Measurements from ENCODE around the gene EFNA3. TPM values are rescaled to one million over a fixed set of nuclear protein-coding genes. Genes with fewer than 3 reads are reported as not detected.

The EFNA3 gene
- total and polyA plus RNA-seq, 2 donors (not counting 3 experiments of a cell fraction or from before 2014, with no cell fraction given) = 2.2 to 2.5 TPM

DNA sequence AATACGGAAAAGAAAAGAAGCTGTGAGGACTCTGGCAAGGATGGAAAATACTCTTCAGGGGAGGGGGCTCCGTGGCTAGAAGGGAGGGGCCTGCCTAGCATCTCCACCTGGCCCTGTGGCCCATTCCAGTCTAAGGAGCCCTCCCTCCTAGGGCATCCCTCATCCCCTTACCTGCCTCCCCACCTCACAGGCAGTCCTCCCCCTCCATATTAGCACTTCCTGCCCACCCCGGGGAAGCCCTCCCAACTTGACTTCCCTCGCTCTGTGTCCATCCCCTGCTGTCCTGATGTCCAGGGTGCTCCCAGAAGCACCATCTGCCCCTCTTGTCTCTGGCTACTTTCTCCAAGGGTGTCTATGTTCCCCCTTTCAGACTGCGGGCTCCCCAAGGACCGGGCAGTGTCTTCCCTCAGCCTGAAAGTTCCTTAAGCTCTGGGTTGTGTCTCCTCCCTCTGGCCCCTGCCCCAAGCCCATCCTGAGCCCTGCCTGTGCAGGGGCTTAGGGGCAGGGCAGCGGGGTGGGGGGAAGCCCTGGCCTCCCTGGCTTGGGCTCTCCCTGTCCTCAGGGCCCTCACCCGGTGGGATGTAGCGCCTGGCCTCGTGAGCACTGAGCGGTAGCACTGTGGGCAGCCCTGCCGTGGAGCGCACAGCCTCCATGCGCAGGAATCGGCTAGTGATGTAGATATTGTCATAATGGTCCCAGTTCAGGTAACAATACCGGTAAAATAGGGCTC, 49.0 kb upstream of the EFNA3 start:
- no peaks in the 10 kb centered on the region for H3K4me1 ChIP-seq (ENCODE audit: control insufficient read depth, extremely low read depth, insufficient read depth, low read length)
- H3K4me3 ChIP-seq (replicated peaks in 1 of 3; ENCODE audit: insufficient read depth in 1 of 3, low read depth in 1 of 3, low read length in 3 of 3) = no peak overlapping the region
- DNase-seq (ENCODE audit: low read depth, low spot score) (no peak), FAIRE-seq (no peak)
- H3K27me3 ChIP-seq (ENCODE audit: control insufficient read depth in 2 of 2, insufficient read depth in 2 of 2, low read length in 2 of 2) = no peaks in the 10 kb centered on the region
- no peaks in the 10 kb centered on the region for H3K9me3 ChIP-seq (replicated peaks; ENCODE audit: control insufficient read depth, insufficient read depth, low read length)
- BruUV-seq (replicated peaks) = no TSS peak
- H3K9ac ChIP-seq (replicated peaks; ENCODE audit: extremely low read depth, insufficient read depth, low read length) = no peak overlapping the region
- H3K36me3 ChIP-seq (ENCODE audit: control insufficient read depth in 2 of 2, extremely low read depth in 1 of 2, insufficient read depth in 2 of 2, low read length in 2 of 2) = no peaks in the 10 kb centered on the region
- no peaks in the 10 kb centered on the region for H3K79me2 ChIP-seq (ENCODE audit: control insufficient read depth, insufficient read depth, low read length)
- H3K4me2 ChIP-seq (ENCODE audit: insufficient read depth, low read length) = no peak overlapping the region
- ChIA-PET CTCF (interaction anchor here (2.2 to 4.2 kb wide), 2 partner anchors 12 to 15 kb away, joined by 4 to 11 read pairs; no protein-coding TSS in a partner anchor), POLR2A (no interaction called here)
- no peak overlapping the region for H2AFZ ChIP-seq (ENCODE audit: low read depth, low read length)
- H4K20me1 ChIP-seq (replicated peaks; ENCODE audit: control insufficient read depth, extremely low read depth, insufficient read depth, low read length) = no peaks in the 10 kb centered on the region
- dilution Hi-C loops (cut with MboI; ENCODE audit: extremely low pct_ligation_motif_present, low sequenced_read_pairs) = no loop called here
- H3K27ac ChIP-seq (ENCODE audit: insufficient read depth, low read depth, low read length) = no peak overlapping the region
- intact Hi-C loops (cut with micrococcal nuclease) = no loop called here
- TF ChIP-seq POLR2A (IDR thresholded peaks at IDR 0.05; ENCODE audit: low read depth, low read length) (no peak), GATA2 (IDR thresholded peaks at IDR 0.05; ENCODE audit: insufficient read depth, insufficient read length, low read depth, low read length) (no peak), JUN (IDR thresholded peaks at IDR 0.05; ENCODE audit: borderline replicate concordance, insufficient read depth, insufficient read length, low read depth) (no peak), FOS (IDR thresholded peaks at IDR 0.05; ENCODE audit: borderline replicate concordance, insufficient read depth, low read length) (no peak), EZH2 (IDR thresholded peaks at IDR 0.05; ENCODE audit: borderline replicate concordance, low read depth, low read length, severe bottlenecking) (no peak)
- TF ChIP-seq, protein P1, sequence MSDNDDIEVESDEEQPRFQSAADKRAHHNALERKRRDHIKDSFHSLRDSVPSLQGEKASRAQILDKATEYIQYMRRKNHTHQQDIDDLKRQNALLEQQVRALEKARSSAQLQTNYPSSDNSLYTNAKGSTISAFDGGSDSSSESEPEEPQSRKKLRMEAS (IDR thresholded peaks at IDR 0.05; ENCODE audit: insufficient read depth, insufficient read length) = no peak
- TF ChIP-seq, protein P2, sequence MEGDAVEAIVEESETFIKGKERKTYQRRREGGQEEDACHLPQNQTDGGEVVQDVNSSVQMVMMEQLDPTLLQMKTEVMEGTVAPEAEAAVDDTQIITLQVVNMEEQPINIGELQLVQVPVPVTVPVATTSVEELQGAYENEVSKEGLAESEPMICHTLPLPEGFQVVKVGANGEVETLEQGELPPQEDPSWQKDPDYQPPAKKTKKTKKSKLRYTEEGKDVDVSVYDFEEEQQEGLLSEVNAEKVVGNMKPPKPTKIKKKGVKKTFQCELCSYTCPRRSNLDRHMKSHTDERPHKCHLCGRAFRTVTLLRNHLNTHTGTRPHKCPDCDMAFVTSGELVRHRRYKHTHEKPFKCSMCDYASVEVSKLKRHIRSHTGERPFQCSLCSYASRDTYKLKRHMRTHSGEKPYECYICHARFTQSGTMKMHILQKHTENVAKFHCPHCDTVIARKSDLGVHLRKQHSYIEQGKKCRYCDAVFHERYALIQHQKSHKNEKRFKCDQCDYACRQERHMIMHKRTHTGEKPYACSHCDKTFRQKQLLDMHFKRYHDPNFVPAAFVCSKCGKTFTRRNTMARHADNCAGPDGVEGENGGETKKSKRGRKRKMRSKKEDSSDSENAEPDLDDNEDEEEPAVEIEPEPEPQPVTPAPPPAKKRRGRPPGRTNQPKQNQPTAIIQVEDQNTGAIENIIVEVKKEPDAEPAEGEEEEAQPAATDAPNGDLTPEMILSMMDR (IDR thresholded peaks at IDR 0.05; ENCODE audit: extremely low read depth in 1 of 2, insufficient read depth in 1 of 2, low read depth in 1 of 2, low read length in 2 of 2) = no peak
- no peaks in the 10 kb centered on the region for H3K9me1 ChIP-seq (replicated peaks; ENCODE audit: control insufficient read depth, extremely low read depth, insufficient read depth, low read length)

Measured in endothelial cell of umbilical vein (primary cell).